Measurements from ENCODE around the gene ENPP6.

The ENPP6 gene

GRCh38 chr4:184217634-184218033, at the start of gene ENPP6:
Gene ENPP6, minus strand, starts transcription at chr4:184217873. Its CDS starts 54 bp downstream, at chr4:184217819.
- no peak for DNase-seq (ENCODE audit: low read depth in 2 of 2)

DNA sequence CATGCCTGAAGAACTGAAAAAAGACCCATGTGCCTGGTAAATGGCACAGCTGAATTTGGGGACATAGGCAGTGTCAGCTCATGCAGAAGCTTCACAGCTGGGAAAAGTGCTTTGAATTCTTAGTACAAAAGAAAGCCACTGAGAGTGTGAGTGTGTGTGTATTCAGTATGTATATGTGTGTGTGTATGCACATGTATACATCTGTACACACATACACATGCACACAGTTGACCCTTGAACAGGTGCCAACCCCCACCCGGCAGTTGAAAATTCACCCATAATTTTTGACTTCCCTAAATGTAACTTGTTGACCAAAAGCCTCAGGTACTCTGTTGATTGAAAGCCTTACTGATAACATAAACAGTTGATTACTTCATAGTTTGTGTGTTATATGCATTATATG, 49.5 kb upstream of the ENPP6 start:
- DNase-seq (ENCODE audit: low read depth in 2 of 2): no peak

DNA sequence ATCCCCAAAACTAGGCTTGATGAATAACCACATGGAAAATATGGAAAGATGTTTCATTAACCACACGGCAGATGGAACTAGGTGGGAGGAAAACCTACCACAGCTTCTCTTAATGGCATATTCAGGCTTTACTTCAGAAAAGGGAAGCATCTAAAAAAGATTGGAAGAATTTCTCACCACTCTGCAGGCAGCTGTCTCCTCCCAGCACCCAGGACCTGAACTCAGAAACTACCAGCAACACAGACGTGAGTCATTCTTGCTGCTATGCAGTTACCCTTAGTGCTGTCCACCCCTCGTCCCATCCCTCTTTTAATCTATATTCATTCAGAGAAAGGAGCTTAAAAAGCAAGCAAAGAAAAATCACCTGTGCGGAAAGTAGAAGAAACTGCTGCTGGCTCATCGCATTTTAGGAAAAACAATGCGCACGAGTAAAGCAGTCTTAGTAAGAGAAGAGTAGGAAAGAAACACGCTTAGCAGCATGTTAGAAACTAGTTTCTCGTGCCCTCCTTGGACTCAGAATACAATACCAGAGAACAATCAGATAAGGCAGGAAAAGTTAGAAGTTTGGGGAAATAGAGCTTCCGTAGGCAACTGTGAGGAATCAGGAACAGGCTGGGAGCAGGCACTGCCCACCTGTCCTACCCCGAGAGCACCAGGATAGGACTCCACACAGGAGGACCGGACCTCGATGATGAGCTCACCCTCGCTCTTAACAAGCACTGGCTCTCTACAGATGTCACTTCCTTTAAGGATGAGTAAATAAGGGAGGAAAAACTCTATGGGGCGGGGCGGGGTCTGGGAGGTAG, 48.1 kb upstream of the ENPP6 start:
- DNase-seq (ENCODE audit: low read depth in 2 of 2): no peak

GRCh38 chr4:184263910-184264732, 46.4 kb upstream of the ENPP6 start:
- peak; percentile 90 to 95 for DNase-seq (ENCODE audit: low read depth in 2 of 2)

- no peak for DNase-seq (ENCODE audit: low read depth in 2 of 2)
Measured at GRCh38 chr4:184263461-184263860, 45.8 kb upstream of the ENPP6 start.

DNA sequence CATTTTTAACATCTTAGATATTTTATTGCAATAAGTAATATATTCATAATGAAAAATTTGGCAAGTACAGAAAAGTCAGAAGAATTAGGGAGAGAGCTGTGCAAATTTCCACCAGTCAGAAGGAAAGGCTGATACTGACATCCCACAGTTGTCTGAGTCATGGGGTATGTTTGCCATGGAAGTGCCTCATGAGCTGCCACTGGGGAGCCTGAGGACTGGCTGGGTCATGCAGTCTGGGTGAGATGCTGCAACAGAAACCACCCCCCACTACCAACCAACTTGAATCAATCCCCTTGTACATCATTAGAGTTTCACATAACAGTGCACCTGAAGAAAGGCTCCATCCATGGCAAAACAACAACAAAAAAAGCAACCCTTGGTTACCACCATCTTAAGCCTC, 45.2 kb upstream of the ENPP6 start:
- DNase-seq (ENCODE audit: low read depth in 2 of 2): no peak

GRCh38 chr4:184261246-184261645, 43.6 kb upstream of the ENPP6 start:
- DNase-seq (ENCODE audit: low read depth in 2 of 2): no peak

- no peak for DNase-seq (ENCODE audit: low read depth in 2 of 2)
Measured at GRCh38 chr4:184259866-184260265, 42.2 kb upstream of the ENPP6 start.

DNA sequence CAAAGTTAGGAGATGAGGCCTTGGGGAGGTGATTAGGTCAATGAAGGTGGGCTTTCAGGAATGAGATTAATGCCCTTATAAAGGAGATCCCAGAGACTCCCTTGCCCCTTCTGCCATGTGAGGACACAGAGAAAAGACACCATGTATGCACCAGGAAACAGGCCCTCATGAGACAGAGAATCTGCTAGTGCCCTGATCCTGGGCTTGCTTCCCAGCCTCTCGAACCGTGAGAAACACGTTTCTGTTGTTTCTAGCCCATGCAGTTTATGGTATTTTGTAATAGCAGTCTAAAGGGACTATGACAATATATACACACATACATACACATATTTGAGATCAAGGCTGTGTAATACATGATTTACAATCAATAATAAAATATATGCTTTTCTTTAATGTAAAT, 41.4 kb upstream of the ENPP6 start:
- DNase-seq (ENCODE audit: low read depth in 2 of 2): no peak

- no peak for DNase-seq (ENCODE audit: low read depth in 2 of 2)
Measured at GRCh38 chr4:184255871-184256642, 38.4 kb upstream of the ENPP6 start.

DNA sequence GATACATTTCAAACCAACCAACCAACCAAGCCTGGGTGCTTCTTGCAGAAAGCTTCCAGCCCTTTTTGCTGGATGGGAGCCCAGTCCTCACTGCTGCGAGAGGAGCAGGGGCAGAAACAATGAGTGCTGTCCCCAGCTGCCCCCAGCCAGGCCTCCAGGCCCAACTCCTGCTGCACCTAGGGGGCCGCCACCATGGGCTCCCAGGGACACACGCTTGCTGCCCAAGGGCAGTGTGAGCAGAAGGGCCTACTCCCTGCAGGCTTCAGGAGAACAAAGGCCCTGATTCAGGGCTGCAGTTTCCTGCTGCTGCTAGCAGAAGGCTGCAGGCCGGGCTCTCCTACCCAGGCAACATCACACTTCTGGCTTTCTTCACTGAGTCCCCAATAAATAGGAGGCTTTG, 37.7 kb upstream of the ENPP6 start:
- no peak for DNase-seq (ENCODE audit: low read depth in 2 of 2)

- no peak for DNase-seq (ENCODE audit: low read depth in 2 of 2)
Measured at GRCh38 chr4:184253072-184253420, 35.4 kb upstream of the ENPP6 start.

GRCh38 chr4:184252136-184253071, 34.7 kb upstream of the ENPP6 start:
- DNase-seq (ENCODE audit: low read depth in 2 of 2): no peak

DNA sequence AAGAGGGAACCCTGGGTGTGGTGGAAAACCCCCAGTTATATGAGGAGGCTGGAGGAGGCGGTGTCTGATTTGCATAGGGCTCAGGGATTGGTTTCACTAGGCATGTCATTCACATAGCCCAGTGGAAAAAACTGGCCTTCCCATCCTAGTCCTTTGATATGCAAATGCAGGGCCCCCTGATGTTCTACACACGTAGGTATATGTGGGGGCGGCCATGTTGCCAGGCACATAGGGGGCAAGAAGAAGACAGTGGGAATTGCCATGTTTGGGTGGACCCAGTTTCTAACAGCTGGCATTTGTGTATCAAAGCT, 34.0 kb upstream of the ENPP6 start:
- no peak for DNase-seq (ENCODE audit: low read depth in 2 of 2)

DNA sequence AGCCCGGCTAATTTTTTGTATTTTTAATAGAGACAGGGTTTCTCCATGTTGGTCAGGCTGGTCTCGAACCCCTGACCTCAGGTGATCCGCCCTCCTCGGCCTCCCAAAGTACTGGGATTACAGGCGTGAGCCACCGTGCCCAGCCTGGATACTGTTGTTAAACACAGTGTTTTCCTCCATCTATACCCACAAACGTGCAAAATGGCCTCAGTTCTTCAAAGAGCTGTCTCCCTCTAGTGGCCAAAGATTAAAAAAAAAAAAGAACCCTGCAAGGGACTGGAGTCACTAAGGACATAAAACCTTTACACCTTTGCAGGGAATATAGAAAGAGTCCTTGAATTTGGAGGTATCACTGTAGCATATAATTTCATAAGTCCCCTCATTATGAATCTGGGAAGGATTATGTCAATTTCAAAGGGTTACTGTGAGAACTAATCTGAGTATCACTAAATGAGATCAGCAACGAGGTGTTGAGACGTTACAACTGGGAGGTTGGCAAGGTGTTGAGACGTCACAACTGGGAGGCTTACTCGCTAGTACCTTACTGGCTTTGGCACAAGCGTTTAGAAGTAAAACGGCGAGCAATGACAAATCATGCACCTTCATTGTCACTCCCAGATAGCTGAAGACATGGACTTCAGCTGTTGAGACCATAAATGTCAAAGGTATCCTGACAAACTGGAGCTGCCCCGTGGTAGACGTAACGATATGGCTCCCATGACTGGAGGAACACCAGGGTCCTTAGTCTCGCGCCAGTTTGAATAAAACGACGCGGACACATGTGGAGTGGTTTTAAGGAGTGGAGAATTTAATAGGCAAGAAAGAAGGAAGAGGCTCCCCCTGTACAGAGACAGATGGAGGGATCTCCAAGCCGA, 33.4 kb upstream of the ENPP6 start:
- no peak for DNase-seq (ENCODE audit: low read depth in 2 of 2)

- no peak for DNase-seq (ENCODE audit: low read depth in 2 of 2)
Measured at GRCh38 chr4:184248216-184248615, 30.5 kb upstream of the ENPP6 start.

DNA sequence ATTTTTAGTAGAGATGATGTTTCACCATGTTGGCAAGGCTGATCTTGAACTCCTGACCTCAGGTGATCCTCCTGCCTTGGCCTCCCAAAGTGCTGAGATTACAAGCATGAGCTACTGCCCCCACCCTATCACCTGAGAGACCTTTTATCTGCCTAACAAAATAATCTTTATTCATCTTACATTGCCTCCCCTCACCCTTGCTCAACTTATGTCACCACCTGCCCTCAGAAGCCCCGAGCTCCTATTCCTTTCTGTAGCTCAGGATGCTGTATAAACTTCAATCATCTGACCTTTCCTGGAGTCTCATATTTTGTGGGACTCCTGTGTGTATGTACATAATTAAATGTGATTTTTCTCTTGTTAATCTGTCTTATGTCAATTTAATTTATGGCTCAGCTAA, 29.7 kb upstream of the ENPP6 start:
- DNase-seq (ENCODE audit: low read depth in 2 of 2): no peak

- no peak for DNase-seq (ENCODE audit: low read depth in 2 of 2)
Measured at GRCh38 chr4:184246426-184246825, 28.8 kb upstream of the ENPP6 start.

GRCh38 chr4:184238072-184238745, 20.5 kb upstream of the ENPP6 start:
- no peak for DNase-seq (ENCODE audit: low read depth in 2 of 2)

DNA sequence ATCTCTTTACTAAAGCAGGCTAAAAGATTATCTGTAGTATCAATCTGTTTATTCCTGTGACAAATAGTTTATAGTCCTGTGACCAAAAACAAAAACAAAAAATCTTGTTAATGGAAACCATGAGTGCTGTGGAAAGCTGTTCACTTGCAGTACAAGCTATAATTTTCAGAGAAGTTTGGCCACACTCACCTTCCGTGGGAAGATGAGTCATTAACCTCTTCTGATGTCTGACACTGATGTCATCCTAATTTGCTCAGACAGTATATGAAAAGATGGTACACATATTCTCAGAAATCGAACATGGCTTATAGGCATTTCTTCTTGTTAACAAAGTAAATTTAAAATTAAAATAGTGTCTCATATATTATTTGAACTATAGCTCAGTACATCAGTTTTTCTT, 19.9 kb upstream of the ENPP6 start:
- no peak for DNase-seq (ENCODE audit: low read depth in 2 of 2)
